ENCODE results near the gene RNPC3. TPM values are rescaled to one million over a fixed set of nuclear protein-coding genes. Genes with fewer than 3 reads are reported as not detected.
"Not testable (repeated sequence)": the region's sequence is repeated elsewhere in the genome, so short reads cannot be mapped to it uniquely, and the experiment has no call there.

RNPC3 gene
- total RNA-seq, 1 donor from 2014 or later = 16.9 TPM

DNA sequence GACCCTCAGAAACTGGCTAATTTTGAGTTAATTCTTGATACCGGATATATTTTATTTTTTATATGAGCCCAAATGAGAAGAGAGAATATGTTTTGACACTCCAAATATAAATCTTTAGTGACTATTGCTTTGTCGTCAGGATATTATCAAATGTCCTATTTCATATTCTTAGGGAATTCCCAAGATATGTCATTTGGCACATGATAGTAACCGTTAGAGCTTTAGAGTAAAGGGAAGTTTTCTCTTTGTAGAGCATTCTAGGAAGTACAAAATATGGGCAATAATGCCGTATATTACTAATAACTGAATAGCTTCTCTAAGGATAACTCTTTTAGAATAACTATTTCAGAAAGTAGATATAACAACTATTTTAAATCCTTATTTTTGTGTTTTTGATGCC, 37.6 kb downstream of the RNPC3 start:
- no peaks in the 10 kb centered on the region for H3K9me3 Mint-ChIP-seq (ENCODE audit: unreplicated experiment)
- no peak overlapping the region for H3K4me3 Mint-ChIP-seq (ENCODE audit: unreplicated experiment)
- H3K27me3 Mint-ChIP-seq (ENCODE audit: unreplicated experiment) = no peaks in the 10 kb centered on the region
- no peaks in the 10 kb centered on the region for H3K4me1 Mint-ChIP-seq (ENCODE audit: unreplicated experiment)
- no peak overlapping the region for H3K27ac Mint-ChIP-seq (ENCODE audit: unreplicated experiment)
- no peak for TF ChIP-seq CTCF (IDR thresholded peaks at IDR 0.05; ENCODE audit: unreplicated experiment)
- no peaks in the 10 kb centered on the region for H3K36me3 Mint-ChIP-seq (ENCODE audit: low read depth, unreplicated experiment)
- no peak for DNase-seq (ENCODE audit: low spot score)

DNA sequence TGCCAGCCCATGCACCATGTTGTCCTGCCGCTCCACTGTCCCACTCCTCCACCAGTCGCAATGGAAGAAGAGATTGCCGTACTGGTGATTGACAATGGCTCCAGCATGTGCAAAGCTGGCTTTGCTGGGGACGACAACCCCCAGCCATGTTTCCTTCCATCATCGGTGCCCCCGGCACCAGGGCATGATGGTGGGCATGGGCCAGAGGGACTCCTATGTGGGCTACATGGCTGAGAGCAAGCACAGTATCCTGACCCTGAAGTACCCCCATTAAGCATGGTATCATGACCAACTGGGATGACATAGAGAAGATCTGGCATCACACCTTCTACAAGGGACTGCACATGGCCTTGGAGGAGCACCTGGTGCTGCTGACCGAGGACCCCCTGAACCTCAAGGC, 44.0 kb downstream of the RNPC3 start:
- DNase-seq (ENCODE audit: low spot score) = no peak
- H3K27me3 Mint-ChIP-seq (ENCODE audit: unreplicated experiment) = peaks cover 1% of the 10 kb centered on the region
- no peak overlapping the region for H3K4me3 Mint-ChIP-seq (ENCODE audit: unreplicated experiment)
- no peak overlapping the region for H3K27ac Mint-ChIP-seq (ENCODE audit: unreplicated experiment)
- H3K9me3 Mint-ChIP-seq (ENCODE audit: unreplicated experiment) = no peaks in the 10 kb centered on the region
- no peak for TF ChIP-seq CTCF (IDR thresholded peaks at IDR 0.05; ENCODE audit: unreplicated experiment)
- no peaks in the 10 kb centered on the region for H3K4me1 Mint-ChIP-seq (ENCODE audit: unreplicated experiment)
- H3K36me3 Mint-ChIP-seq (ENCODE audit: low read depth, unreplicated experiment) = no peaks in the 10 kb centered on the region

GRCh38 chr1:103571289-103571688, 45.8 kb downstream of the RNPC3 start, which contains the start of gene AMY2B:
Gene AMY2B (plus strand): TSS chr1:103571589. CDS start chr1:103571603, 14 bp downstream.
- not testable (repeated sequence) for DNase-seq (ENCODE audit: low spot score); H3K4me1 Mint-ChIP-seq (ENCODE audit: unreplicated experiment); H3K9me3 Mint-ChIP-seq (ENCODE audit: unreplicated experiment); H3K4me3 Mint-ChIP-seq (ENCODE audit: unreplicated experiment); H3K36me3 Mint-ChIP-seq (ENCODE audit: low read depth, unreplicated experiment); H3K27me3 Mint-ChIP-seq (ENCODE audit: unreplicated experiment); H3K27ac Mint-ChIP-seq (ENCODE audit: unreplicated experiment)

- Mint-ChIP-seq H3K36me3 (ENCODE audit: low read depth, unreplicated experiment) (no peaks in the 10 kb centered on the region), H3K9me3 (ENCODE audit: unreplicated experiment) (no peaks in the 10 kb centered on the region), H3K4me1 (ENCODE audit: unreplicated experiment) (no peaks in the 10 kb centered on the region), H3K27ac (ENCODE audit: unreplicated experiment) (no peak overlapping the region), H3K4me3 (ENCODE audit: unreplicated experiment) (no peak overlapping the region), H3K27me3 (ENCODE audit: unreplicated experiment) (no peaks in the 10 kb centered on the region)
- DNase-seq (ENCODE audit: low spot score) = no peak
- TF ChIP-seq CTCF (IDR thresholded peaks at IDR 0.05; ENCODE audit: unreplicated experiment) = no peak
Observed at GRCh38 chr1:103576065-103576464, 50.6 kb downstream of the RNPC3 start.

GRCh38 chr1:103576784-103577183, 51.3 kb downstream of the RNPC3 start:
- H3K9me3 Mint-ChIP-seq (ENCODE audit: unreplicated experiment) = not testable (repeated sequence)

GRCh38 chr1:103582464-103582863, 57.0 kb downstream of the RNPC3 start:
- no peaks in the 10 kb centered on the region for H3K36me3 Mint-ChIP-seq (ENCODE audit: low read depth, unreplicated experiment)
- DNase-seq (ENCODE audit: low spot score) = no peak
- H3K27ac Mint-ChIP-seq (ENCODE audit: unreplicated experiment) = no peak overlapping the region
- no peak for TF ChIP-seq CTCF (IDR thresholded peaks at IDR 0.05; ENCODE audit: unreplicated experiment)
- no peaks in the 10 kb centered on the region for H3K9me3 Mint-ChIP-seq (ENCODE audit: unreplicated experiment)
- H3K4me1 Mint-ChIP-seq (ENCODE audit: unreplicated experiment) = no peaks in the 10 kb centered on the region
- H3K4me3 Mint-ChIP-seq (ENCODE audit: unreplicated experiment) = no peak overlapping the region
- no peaks in the 10 kb centered on the region for H3K27me3 Mint-ChIP-seq (ENCODE audit: unreplicated experiment)

More at GRCh38 chr1:103576784-103577183, 51.3 kb downstream of the RNPC3 start:
- DNase-seq (ENCODE audit: low spot score); H3K27me3 Mint-ChIP-seq (ENCODE audit: unreplicated experiment); H3K4me3 Mint-ChIP-seq (ENCODE audit: unreplicated experiment); H3K36me3 Mint-ChIP-seq (ENCODE audit: low read depth, unreplicated experiment); H3K4me1 Mint-ChIP-seq (ENCODE audit: unreplicated experiment); H3K27ac Mint-ChIP-seq (ENCODE audit: unreplicated experiment): not testable (repeated sequence)

Data from endothelial cell (in vitro differentiated cells).